DMS79 (cell line): ENCODE data around the gene PHLPP1.
"Not testable (repeated sequence)": the region's sequence is repeated elsewhere in the genome, so short reads cannot be mapped to it uniquely, and the experiment has no call there.

ENCODE experiments used
- DNase-seq: peaks from one replicate; lab custom pipeline; 2025; lab: John Stamatoyannopoulos, UW

PHLPP1 gene

GRCh38 chr18:62894681-62895390 is 179.5 kb downstream of the PHLPP1 start:
- DNase-seq, result no peak

DNA sequence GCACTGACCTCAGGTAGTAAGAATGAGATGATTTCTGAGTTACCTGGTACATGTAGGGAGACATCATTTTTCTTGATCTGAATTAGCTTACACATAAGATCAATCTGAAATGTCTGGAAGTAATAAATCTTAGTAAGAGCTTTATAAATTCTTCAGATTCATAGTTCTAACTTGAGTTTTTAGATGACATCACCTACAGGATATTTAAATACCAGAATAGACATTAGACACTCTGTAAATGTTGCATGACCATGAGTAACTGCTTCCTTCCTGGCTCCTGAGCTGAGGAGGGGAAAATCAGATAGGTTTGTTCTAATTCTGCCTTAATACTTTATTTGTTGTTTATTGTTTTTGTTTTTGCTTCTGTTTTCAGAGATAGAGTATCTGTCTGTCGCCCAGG is 181.8 kb downstream of the PHLPP1 start:
- DNase-seq, result no peak

GRCh38 chr18:62898359-62898758 is 183.0 kb downstream of the PHLPP1 start:
- DNase-seq, result no peak

GRCh38 chr18:62899534-62899933 is 184.2 kb downstream of the PHLPP1 start:
- DNase-seq, result no peak

GRCh38 chr18:62900132-62900883 is 185.0 kb downstream of the PHLPP1 start:
- no peak for DNase-seq

- no peak for DNase-seq
Measured at GRCh38 chr18:62902776-62903175, 187.4 kb downstream of the PHLPP1 start.

DNA sequence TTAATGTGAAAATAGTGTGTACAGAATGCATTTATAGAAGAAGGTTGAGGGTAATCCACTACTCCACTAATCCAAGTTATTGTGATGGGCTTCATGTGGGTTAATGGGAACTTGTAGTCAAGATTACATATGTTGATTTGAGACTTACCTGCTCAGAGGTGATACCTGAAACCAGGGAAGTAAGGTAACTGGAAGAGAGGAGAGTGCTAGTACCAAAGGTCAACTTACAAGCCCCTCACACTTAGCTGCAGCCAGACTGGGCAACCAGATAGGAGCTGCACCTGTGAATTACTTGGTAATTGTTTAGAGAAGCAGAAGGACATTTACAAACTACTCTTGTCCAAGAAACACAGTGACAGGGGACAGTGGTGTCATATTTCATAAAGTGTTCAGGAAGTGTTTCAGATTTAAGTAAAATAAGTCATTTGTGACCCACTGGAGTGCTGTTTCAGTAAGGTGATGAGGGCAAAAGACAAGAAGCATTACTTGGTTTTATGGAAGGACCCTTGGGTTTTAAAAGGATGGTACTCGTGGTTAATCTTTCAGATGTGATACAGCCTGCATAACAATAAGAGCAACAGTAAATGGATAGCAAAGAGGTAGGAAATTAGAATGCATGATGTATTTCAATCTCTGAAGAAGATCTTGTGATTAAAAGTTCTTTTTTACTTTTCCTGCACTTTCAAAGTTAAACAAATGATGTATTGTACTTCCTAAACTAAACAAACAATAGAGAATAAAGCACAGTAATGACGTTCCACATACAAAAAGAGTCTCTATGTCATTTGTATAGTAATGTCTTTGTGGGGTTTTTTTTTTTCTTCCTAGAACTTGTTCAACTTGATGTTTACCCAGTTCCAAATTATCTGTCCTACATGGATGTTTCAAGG is 189.3 kb downstream of the PHLPP1 start:
- no peak for DNase-seq

GRCh38 chr18:62912885-62913284 is 197.5 kb downstream of the PHLPP1 start:
- no peak for DNase-seq

- DNase-seq, result not testable (repeated sequence)
Measured at GRCh38 chr18:62913824-62914223, 198.5 kb downstream of the PHLPP1 start.

DNA sequence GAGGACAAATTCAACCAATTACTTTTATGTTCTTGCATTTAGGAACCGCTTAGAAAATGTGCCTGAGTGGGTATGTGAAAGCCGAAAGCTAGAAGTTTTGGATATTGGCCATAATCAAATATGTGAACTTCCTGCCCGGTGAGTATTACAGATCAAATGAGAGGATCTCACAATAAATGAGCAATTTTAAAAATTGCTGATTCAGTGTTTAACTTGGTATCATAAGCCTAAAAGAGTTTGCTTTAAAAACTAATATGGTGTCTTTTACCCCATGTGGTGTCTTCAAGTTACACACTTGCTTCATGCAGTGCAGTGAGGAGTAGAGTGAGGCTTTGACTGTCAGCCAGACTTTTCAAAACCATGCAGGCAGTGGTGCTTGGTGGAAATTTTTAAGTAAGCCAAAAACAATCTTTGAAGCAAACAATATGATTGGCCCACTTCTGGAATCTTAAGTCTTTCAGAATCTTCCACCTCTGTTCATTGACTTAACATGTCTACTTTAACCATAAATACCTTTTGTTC is 199.6 kb downstream of the PHLPP1 start:
- DNase-seq, result no peak

GRCh38 chr18:62918361-62918760 is 203.0 kb downstream of the PHLPP1 start:
- no peak for DNase-seq

- no peak for DNase-seq
Measured at GRCh38 chr18:62919109-62919838, 203.9 kb downstream of the PHLPP1 start.

DNA sequence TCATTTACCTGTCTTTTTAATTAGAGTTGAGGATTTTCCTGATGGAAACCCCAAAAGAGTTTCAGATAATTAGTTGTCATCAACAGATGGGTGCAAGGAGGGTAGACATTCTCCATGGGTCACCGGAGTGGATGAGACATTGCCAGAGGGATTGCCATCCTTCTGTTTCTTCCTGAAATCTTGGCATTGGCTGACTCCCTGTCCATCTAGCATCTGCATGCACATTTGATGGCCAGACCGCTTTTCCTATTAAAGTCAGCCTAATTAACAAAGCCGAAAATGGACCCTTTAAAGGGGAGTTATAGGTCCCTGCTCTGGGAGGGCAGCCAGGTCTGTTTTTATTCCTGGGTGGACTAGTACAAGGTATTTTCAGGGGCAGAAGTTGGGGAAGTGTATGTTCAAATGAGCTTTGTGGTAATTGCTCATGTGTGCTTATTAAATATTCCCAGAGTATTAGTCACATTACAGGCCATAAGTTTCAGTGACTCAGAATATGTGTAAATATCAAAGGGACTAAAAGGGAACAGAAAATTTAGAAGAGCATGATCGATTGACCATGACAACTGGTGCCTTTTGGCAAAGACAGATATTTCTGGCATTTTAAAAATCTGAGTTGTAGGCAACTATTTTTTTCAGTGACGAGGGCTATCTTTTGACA is 209.8 kb downstream of the PHLPP1 start:
- no peak for DNase-seq

DNA sequence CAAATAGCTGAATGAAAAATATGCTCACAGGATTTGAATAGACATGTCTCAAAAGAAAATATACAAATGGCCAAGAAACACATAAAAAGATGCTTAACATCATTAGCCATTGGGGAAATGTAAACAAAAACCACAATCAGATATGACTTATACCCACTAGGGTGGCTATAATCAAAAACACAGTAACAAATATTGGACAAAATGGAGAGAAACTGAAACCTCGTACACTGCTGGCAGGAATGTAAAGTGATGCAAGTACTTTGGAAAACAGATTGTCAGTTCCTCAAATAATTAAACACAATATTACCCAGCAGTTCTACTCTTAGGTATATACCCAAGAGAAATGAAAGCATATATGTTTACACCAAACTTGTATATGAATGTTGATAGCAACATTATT is 213.0 kb downstream of the PHLPP1 start:
- no peak for DNase-seq

DNA sequence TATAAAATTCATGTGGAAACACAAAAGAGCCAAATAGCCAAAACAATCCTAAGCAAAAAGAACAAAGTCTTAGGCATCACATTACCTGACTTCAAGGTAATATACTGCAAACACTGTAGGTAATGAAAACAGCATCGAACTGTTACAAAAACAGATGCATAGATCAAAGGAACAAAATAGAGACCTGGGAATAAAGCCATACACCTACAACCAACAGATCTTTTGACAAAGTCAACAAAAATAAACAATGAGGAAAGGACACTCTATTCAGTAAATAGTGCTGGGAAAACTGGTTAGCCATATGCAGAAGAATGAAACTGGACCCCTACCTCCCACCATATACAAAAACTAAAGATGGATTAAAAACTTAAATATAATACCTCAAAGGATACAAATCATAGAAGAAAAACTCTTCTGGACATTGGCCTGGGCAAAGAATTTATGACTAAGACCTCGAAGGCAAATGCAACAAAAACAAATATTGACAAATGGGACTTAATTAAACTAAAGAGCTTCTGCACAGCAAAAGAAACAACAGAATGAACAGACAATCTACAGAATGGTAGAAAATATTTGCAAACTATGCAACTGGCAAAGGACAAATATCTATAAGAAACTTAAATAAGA is 218.0 kb downstream of the PHLPP1 start:
- no peak for DNase-seq

GRCh38 chr18:62935994-62936393 is 220.7 kb downstream of the PHLPP1 start:
- no peak for DNase-seq

- no peak for DNase-seq
Measured at GRCh38 chr18:62937065-62937464, 221.7 kb downstream of the PHLPP1 start.

GRCh38 chr18:62938006-62938405 is 222.7 kb downstream of the PHLPP1 start:
- no peak for DNase-seq

DNA sequence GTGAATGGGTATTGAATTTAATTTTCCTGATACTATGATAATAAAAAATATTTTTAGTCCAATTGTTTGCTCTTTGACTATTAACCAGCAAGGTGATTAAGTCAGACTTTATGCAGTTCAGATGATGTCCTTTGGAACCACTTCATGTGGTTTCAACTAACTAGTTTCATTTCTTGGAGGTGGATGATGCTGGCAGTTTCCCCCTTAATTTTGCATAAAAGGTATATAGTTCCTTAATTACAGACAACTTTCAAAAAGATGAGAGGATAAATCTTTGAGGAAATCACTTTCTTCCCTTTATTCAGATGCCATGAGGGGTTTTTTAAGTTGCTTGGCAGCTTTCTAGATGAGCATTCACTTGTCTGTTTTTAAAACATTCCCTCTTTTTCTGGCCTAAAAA is 223.1 kb downstream of the PHLPP1 start:
- no peak for DNase-seq

- DNase-seq, result no peak
Measured at GRCh38 chr18:62939433-62939832, 224.1 kb downstream of the PHLPP1 start.

DNA sequence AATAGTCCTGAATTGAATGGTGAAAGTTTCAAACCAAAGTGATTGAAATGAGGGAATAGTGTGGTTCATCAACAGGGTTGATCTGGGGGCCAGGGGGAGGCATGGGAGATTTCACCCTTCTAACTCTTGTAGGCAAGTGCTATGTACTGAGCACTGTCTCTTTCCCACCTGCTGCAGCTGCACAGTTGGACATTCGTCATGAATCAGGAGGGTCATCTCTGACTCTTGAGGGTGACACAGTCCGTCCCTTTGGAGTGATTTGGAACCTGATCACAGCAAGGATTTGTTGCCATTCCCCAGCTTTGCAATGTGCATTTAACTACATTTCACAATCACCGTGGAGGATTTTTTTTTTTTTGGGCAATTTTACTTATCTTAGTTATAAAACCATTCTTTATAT is 224.6 kb downstream of the PHLPP1 start:
- DNase-seq, result no peak
